WTC11 (cell line): ENCODE data around the gene TRIM29. TPM values are rescaled to one million over a fixed set of nuclear protein-coding genes. Genes with fewer than 3 reads are reported as not detected.

Source experiments
- ATAC-seq: fragments of 200-7000 bp; cut with Tn5 transposase; 2 replicates; pipeline ENCODE4 v1.10.0; 2021; ENCODE audit warnings: mild to moderate bottlenecking, moderate library complexity
- CTCF ChIA-PET: fragments of 300-600 bp; sonication (Branson Sonifier 250); formaldehyde crosslinking; loops from one replicate; lab custom pipeline; 2021; ENCODE audit warnings: antibody characterized with exemption; lab: Charles Lee
- POLR2A ChIA-PET: fragments of 350-600 bp; sonication (Branson Sonifier 250); formaldehyde crosslinking; loops from one replicate; lab custom pipeline; 2021; ENCODE audit warnings: antibody characterized with exemption; lab: Charles Lee
- DNase-seq: peaks from one replicate; pipeline ENCODE4 v3.0.0; 2021; ENCODE audit warnings: low spot score
- H3K27ac Mint-ChIP-seq: 2 replicates; pipeline ENCODE4 v1.8.0; 2021; ENCODE audit warnings: mixed read lengths
- H3K27me3 Mint-ChIP-seq: 2 replicates; pipeline ENCODE4 v1.8.0; 2021; ENCODE audit warnings: low read depth, mild to moderate bottlenecking, moderate library complexity, mixed read lengths
- H3K36me3 Mint-ChIP-seq: 2 replicates; pipeline ENCODE4 v1.8.0; 2021; ENCODE audit warnings: mixed read lengths
- H3K4me1 Mint-ChIP-seq: 2 replicates; pipeline ENCODE4 v1.8.0; 2022; ENCODE audit warnings: mixed read lengths
- H3K4me3 Mint-ChIP-seq: 2 replicates; pipeline ENCODE4 v1.8.0; 2021; ENCODE audit warnings: mild to moderate bottlenecking, moderate library complexity, mixed read lengths
- H3K9me3 Mint-ChIP-seq: 2 replicates; pipeline ENCODE4 v1.8.0; 2021; ENCODE audit warnings: mixed read lengths
- FOXP1 ChIP-seq: sonication (generic); formaldehyde crosslinking; IDR thresholded peaks from 2 replicates; pipeline ENCODE4 v1.8.0; 2022; ENCODE audit warnings: missing genetic modification reagents, mild to moderate bottlenecking, moderate library complexity, borderline replicate concordance
- JUN ChIP-seq: sonication (generic); formaldehyde crosslinking; IDR thresholded peaks from 2 replicates; pipeline ENCODE4 v1.8.0; 2023; ENCODE audit warnings: mild to moderate bottlenecking, missing genetic modification reagents
- NFATC4 ChIP-seq: fragments of 250-450 bp; sonication (Bioruptor Pico); IDR thresholded peaks from 2 replicates; pipeline ENCODE4 v1.9.0; 2021; ENCODE audit warnings: mild to moderate bottlenecking
- OVOL2 ChIP-seq: fragments of 250-450 bp; sonication (Bioruptor Pico); IDR thresholded peaks from 2 replicates; pipeline ENCODE4 v1.9.0; 2021; ENCODE audit warnings: mild to moderate bottlenecking, borderline replicate concordance
- RORB ChIP-seq: fragments of 250-450 bp; sonication (Bioruptor Pico); IDR thresholded peaks from 2 replicates; pipeline ENCODE4 v1.9.0; 2021; ENCODE audit warnings: mild to moderate bottlenecking
- ZNF219 ChIP-seq: sonication (generic); formaldehyde crosslinking; IDR thresholded peaks from 2 replicates; pipeline ENCODE4 v1.8.0; 2023; ENCODE audit warnings: missing genetic modification reagents, mild to moderate bottlenecking, borderline replicate concordance
- ZNF263 ChIP-seq: sonication (generic); formaldehyde crosslinking; IDR thresholded peaks from 2 replicates; pipeline ENCODE4 v1.8.1; 2022; ENCODE audit warnings: low read depth, mild to moderate bottlenecking, moderate library complexity, missing genetic modification reagents
- ZNF671 ChIP-seq: fragments of 250-450 bp; sonication (Bioruptor Pico); IDR thresholded peaks from 2 replicates; pipeline ENCODE4 v1.8.0; 2021; ENCODE audit warnings: mild to moderate bottlenecking
- total RNA-seq: library from RNA; stranded (reverse); gene quantifications from 3 replicates; pipeline ENCODE4 v1.2.3, GENCODE V29; 2021
- TF ChIP-seq, protein P1 (sequence below): sonication (generic); formaldehyde crosslinking; IDR thresholded peaks from 2 replicates; pipeline ENCODE4 v1.8.0; 2022; ENCODE audit warnings: mild to moderate bottlenecking, missing genetic modification reagents
- TF ChIP-seq, protein P2 (sequence below): fragments of 250-450 bp; sonication (Bioruptor Pico); IDR thresholded peaks from 2 replicates; pipeline ENCODE4 v1.8.0; 2021; ENCODE audit warnings: mild to moderate bottlenecking
- TF ChIP-seq, protein P3 (sequence below): sonication (generic); formaldehyde crosslinking; IDR thresholded peaks from 2 replicates; pipeline ENCODE4 v1.8.0; 2022; ENCODE audit warnings: mild to moderate bottlenecking, missing genetic modification reagents
- TF ChIP-seq, protein P4 (sequence below): sonication (generic); formaldehyde crosslinking; IDR thresholded peaks from 2 replicates; pipeline ENCODE4 v1.8.1; 2022; ENCODE audit warnings: mild to moderate bottlenecking, moderate library complexity, missing genetic modification reagents
- TF ChIP-seq, protein P5 (sequence below): sonication (generic); formaldehyde crosslinking; IDR thresholded peaks from 2 replicates; pipeline ENCODE4 v1.8.1; 2022; ENCODE audit warnings: missing genetic modification reagents, borderline replicate concordance
- TF ChIP-seq, protein P6 (sequence below): sonication (generic); formaldehyde crosslinking; IDR thresholded peaks from 2 replicates; pipeline ENCODE4 v1.8.1; 2023; ENCODE audit warnings: mild to moderate bottlenecking, missing genetic modification reagents

TRIM29 gene
- total RNA-seq, 1 experiment from 2014 or later, result 0.11 TPM

DNA sequence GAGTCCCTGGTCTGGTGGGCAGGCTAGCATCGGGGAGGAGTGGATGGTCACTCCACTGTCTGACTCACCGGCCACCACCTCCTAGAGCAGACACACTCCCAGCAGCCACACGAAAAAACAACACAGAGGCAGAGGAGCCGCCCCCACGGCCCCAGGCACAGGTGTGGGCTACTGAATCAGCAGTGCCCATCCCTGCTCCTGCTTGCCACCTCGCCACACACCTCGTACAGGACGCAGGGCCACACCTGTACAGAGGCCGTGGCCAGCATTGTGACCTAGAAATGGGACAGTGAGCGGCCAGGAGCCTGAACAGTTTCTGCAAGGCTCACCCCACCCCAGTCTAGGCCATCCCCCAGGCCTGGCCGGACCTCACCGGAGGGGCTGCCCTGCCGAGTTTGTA, 14.0 kb downstream of the TRIM29 start (continued):
- TF ChIP-seq ZNF219 (CRISPR knock-in tag) (no peak), ZNF263 (CRISPR knock-in tag) (no peak)
- TF ChIP-seq, protein P1, sequence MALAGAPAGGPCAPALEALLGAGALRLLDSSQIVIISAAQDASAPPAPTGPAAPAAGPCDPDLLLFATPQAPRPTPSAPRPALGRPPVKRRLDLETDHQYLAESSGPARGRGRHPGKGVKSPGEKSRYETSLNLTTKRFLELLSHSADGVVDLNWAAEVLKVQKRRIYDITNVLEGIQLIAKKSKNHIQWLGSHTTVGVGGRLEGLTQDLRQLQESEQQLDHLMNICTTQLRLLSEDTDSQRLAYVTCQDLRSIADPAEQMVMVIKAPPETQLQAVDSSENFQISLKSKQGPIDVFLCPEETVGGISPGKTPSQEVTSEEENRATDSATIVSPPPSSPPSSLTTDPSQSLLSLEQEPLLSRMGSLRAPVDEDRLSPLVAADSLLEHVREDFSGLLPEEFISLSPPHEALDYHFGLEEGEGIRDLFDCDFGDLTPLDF (CRISPR knock-in tag), result no peak
- TF ChIP-seq, protein P2, sequence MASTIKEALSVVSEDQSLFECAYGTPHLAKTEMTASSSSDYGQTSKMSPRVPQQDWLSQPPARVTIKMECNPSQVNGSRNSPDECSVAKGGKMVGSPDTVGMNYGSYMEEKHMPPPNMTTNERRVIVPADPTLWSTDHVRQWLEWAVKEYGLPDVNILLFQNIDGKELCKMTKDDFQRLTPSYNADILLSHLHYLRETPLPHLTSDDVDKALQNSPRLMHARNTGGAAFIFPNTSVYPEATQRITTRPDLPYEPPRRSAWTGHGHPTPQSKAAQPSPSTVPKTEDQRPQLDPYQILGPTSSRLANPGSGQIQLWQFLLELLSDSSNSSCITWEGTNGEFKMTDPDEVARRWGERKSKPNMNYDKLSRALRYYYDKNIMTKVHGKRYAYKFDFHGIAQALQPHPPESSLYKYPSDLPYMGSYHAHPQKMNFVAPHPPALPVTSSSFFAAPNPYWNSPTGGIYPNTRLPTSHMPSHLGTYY, result no peak

DNA sequence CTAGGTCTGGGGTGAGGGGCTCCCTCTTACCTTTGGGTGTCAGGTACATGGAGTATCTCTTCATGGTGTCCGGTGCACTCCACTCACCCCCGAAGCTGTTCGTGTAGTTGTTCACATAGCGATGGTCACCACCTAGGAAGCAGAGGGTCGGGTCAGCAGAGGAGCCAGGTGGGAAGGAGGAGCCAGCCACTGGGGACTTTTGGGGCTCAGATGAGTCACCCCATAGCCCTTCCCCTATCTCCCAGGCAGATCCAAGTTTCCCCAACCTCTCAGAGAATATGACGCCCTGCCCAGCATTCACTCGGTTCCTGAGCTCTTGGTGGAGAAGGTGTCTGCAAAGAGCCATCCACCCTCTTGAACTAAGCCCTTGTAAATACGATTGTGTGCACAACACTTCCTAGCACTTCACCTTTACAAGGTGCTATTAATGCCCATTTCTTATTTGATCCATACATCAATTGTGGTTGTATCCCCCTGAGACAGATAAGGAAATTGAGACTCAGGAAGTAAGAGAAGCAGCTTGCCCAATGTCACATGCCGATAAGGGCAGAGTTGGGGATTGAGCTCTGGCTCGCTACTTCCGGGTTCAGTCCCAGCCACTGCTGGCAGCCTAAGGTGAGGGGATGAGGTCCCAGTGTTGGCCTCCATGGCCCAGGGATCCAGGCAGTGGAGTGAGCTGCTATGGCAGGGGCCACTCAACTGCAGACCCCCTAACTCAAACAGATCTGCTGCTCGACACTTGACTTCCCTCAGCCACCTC, 14.8 kb downstream of the TRIM29 start:
- Mint-ChIP-seq H3K9me3 (peaks cover 6% of the 10 kb centered on the region; the same call in 1 of the 2 replicates), H3K4me3 (no peak overlapping the region), H3K27me3 (no peaks in the 10 kb centered on the region), H3K4me1 (peaks cover 6% of the 10 kb centered on the region), H3K27ac (no peak overlapping the region), H3K36me3 (no peaks in the 10 kb centered on the region)
- no peak for TF ChIP-seq FOXP1 (CRISPR knock-in tag)
- TF ChIP-seq, protein P3, sequence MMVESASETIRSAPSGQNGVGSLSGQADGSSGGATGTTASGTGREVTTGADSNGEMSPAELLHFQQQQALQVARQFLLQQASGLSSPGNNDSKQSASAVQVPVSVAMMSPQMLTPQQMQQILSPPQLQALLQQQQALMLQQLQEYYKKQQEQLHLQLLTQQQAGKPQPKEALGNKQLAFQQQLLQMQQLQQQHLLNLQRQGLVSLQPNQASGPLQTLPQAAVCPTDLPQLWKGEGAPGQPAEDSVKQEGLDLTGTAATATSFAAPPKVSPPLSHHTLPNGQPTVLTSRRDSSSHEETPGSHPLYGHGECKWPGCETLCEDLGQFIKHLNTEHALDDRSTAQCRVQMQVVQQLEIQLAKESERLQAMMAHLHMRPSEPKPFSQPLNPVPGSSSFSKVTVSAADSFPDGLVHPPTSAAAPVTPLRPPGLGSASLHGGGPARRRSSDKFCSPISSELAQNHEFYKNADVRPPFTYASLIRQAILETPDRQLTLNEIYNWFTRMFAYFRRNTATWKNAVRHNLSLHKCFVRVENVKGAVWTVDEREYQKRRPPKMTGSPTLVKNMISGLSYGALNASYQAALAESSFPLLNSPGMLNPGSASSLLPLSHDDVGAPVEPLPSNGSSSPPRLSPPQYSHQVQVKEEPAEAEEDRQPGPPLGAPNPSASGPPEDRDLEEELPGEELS (CRISPR knock-in tag), result no peak
- no peak for TF ChIP-seq OVOL2 (CRISPR knock-in tag)
- no peak for TF ChIP-seq RORB (CRISPR knock-in tag)
- no peak for TF ChIP-seq JUN
- TF ChIP-seq, protein P4, sequence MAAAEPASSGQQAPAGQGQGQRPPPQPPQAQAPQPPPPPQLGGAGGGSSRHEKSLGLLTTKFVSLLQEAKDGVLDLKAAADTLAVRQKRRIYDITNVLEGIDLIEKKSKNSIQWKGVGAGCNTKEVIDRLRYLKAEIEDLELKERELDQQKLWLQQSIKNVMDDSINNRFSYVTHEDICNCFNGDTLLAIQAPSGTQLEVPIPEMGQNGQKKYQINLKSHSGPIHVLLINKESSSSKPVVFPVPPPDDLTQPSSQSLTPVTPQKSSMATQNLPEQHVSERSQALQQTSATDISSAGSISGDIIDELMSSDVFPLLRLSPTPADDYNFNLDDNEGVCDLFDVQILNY (CRISPR knock-in tag), result no peak
- TF ChIP-seq NFATC4 (CRISPR knock-in tag), result no peak
- TF ChIP-seq, protein P5, sequence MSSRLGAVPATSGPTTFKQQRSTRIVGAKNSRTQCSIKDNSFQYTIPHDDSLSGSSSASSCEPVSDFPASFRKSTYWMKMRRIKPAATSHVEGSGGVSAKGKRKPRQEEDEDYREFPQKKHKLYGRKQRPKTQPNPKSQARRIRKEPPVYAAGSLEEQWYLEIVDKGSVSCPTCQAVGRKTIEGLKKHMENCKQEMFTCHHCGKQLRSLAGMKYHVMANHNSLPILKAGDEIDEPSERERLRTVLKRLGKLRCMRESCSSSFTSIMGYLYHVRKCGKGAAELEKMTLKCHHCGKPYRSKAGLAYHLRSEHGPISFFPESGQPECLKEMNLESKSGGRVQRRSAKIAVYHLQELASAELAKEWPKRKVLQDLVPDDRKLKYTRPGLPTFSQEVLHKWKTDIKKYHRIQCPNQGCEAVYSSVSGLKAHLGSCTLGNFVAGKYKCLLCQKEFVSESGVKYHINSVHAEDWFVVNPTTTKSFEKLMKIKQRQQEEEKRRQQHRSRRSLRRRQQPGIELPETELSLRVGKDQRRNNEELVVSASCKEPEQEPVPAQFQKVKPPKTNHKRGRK, result no peak
- TF ChIP-seq ZNF671 (CRISPR knock-in tag), result no peak
- TF ChIP-seq, protein P6, sequence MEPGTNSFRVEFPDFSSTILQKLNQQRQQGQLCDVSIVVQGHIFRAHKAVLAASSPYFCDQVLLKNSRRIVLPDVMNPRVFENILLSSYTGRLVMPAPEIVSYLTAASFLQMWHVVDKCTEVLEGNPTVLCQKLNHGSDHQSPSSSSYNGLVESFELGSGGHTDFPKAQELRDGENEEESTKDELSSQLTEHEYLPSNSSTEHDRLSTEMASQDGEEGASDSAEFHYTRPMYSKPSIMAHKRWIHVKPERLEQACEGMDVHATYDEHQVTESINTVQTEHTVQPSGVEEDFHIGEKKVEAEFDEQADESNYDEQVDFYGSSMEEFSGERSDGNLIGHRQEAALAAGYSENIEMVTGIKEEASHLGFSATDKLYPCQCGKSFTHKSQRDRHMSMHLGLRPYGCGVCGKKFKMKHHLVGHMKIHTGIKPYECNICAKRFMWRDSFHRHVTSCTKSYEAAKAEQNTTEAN (CRISPR knock-in tag), result no peak
- DNase-seq (no peak), ATAC-seq (no peak)
- CTCF ChIA-PET, result interaction anchor here (2.1 kb wide), 1 partner anchor 15 kb away, joined by 7 read pairs; no protein-coding TSS in a partner anchor
- POLR2A ChIA-PET, result no interaction called here
